Measurements from ENCODE around the gene PLA2G2D.

PLA2G2D gene, protein sequence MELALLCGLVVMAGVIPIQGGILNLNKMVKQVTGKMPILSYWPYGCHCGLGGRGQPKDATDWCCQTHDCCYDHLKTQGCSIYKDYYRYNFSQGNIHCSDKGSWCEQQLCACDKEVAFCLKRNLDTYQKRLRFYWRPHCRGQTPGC

DNA sequence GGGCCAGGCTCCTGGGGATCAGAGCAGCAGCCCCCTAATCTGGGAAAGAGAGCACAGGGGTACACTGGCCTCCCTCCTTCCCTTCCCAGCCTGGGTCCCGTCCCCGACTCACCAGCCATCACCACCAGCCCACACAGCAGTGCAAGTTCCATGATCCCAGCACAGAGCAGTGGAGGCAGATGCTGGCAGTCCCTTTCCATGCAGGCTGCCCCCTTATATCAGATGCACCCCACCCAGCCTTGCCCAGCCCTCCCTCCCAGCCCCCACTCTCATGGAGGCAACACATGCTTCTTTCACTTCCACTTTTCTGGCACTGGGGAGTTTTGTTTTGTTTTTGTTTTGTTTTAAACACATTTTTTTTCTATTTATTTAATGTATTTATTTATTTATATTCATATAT is at the start of gene PLA2G2D:
Gene PLA2G2D (minus strand): TSS at position 190 of the 400 bp plus-strand sequence. CDS start 38 bp downstream, at position 152.
- DNase-seq (ENCODE audit: low spot score): peak; percentile 37

DNA sequence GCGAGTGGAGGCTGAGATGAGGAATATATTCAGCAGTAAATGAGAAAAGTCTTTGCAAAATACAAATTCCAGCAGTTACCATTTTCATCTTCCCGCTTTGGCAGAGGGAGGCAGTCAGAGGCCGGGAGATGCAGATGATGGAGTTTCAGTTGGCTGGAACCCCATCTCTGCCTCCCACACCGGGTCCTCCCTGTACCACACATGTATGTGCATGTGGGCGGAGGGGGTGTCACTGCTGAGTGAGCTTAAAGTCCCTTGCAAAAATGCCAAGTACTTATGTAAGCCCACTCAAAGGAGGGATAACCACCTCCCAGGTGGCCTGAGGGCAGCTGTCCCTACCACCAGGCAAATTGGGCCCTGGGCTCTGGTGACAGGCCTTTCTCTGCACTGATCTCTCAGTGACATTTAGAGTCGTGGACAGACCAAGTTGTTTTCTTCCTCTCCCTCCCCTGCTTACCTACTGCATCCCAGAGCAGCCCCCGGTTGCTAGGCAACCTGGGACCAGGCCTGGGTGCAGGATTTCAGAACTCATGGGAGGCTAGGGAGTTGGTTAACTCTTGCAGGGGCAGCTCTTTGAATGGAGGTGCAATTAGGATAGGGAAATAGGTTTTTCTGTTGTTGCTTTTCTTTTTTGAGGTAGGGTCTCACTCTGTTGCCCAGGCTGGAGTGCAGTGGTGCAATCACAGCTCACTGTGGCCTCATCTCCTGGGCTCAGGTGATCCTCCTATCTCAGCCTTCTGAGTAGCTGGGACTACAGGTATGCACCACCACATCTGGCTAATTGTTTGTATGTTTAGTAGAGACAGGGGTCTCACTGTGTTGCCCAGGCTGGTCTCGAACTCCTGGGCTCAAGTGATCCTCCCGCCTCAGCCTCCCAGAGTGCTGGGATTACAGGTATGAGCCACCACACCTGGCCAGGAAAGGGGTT is 49.5 kb upstream of the PLA2G2D start:
- DNase-seq (ENCODE audit: low spot score): no peak

DNA sequence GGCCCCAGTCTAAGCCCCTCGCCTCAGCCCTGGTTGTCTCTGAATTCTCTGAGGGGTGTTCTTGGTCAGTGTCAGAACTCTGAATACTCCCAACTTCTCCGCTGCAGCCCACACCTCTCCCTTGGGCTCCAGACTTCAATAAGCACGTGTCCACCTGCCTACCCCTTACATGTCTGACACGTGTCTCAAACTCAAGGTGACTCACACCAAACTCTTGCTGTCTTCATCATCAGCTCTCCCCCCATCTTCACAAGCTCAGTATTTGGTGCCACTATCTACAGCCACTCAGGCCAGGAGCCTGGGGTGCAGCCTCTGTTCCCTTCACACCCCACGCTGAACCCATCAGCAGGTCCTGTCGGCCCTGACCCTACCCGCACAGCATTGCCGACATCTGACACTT is 47.8 kb upstream of the PLA2G2D start:
- no peak for DNase-seq (ENCODE audit: low spot score)

DNA sequence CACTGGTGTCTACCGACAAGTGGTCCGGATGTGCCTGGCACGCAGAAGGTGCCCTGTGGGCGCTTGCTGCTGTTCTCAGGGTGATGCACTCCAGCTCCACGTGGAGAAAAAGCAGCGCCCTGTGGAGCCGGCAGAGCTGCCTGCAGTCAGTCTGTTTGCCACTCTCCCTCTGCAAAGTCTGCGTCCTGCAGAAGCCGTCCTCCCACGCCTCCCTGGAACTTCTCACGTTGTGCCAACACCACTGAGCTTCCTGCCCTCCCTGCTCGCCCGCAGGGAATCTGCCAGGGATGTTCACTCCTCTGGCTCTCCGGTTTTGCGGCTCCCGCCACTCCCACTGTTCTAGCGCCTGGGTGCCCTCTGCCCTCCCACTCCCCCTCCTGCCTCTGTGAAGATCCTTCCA is 46.7 kb upstream of the PLA2G2D start:
- no peak for DNase-seq (ENCODE audit: low spot score)

DNA sequence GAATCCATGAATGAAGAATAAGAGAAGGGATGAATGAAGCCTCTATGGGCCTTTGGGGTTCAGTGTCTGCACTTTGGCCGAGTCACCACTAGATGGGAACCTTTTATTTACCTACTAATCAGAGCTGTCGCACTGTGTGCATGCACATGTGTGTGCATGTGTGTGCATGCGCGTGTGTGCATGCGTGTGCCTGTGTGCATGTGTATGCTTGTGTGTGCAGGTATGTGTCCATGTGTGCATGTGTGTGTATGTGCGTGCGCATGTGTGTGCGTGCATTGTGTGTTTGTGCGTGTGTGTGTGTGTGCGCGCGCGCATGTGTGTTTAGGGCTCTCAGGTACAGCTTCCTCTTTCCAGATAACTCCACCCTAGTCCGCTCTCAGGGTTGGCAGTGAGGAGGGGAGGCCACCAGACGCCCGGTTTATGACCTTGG is 46.2 kb upstream of the PLA2G2D start:
- peak; percentile 38 for DNase-seq (ENCODE audit: low spot score)

DNA sequence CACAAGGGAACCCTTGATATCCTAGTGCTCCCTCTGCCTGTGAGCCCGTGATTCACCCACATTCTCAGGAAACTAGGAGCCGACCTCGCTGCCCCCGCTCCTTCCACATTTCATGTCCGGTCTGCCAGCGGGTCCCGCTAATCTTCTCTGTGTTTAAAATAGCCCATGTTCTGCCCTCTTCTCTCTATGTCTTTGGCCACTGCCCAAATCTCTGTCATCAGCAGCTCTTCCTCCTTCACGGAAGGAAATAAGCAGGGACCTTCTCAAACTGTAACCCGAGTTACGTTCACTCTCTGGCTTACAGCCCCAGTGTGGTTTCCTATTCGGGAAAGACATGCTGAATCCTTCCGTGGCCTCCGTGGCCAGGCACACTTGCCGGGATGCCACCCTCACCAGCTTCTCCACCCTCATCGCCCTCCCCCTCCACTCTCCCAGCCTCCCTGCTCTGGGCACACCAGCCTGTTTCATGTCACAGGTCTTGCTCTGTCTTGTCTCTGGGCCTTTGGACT is 45.4 kb upstream of the PLA2G2D start:
- no peak for DNase-seq (ENCODE audit: low spot score)

DNA sequence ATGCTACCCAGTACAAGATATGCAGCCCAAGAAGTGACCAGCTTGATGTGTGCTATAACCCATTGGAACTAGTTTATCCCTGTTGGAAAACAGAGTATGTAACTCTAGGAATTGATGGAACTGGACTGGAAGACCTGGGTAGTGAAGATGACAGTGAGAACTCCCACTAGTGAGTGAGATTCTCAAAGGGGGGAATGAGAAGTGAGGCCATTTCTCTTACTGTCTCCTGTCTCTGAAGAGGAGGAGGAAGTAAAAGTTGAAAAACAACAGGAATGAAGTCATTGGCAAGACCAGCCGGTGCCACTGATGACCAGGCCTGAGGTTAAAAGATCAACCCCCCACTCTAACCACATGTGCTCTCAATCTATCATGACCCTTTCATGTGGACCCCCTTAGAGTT is 40.7 kb upstream of the PLA2G2D start:
- DNase-seq (ENCODE audit: low spot score): peak; percentile 11

DNA sequence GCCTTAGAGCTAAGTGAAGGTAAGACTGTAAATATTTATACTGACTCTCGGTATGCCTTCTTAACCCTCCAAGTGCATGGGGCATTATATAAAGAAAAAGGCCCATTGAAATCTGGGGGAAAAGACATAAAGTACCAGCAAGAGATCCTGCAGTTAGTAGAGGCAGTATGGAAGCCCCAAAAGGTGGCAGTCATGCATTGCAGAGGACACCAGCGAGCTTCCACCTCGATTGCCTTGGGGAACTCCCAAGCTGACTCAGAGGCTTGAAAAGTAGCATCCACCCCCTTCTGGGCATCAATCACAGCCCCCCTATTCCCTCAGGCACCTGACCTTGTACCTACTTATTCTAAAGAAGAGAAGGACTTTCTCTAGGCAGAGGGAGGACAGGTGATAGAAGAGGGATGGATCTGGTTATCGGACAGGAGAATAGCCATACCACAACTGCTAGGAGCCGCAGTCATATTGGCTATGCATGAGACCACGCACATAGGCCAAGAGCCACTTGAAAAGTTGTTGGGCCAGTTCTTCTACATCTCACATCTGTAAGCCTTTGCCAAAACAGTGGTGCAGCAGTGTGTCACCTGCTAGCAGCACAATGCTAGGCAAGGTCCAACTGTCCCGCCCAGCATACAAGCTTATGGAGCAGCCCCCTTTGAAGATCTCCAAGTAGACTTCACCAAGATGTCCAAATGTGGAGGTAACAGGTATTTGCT is 39.2 kb upstream of the PLA2G2D start:
- no peak for DNase-seq (ENCODE audit: low spot score)

DNA sequence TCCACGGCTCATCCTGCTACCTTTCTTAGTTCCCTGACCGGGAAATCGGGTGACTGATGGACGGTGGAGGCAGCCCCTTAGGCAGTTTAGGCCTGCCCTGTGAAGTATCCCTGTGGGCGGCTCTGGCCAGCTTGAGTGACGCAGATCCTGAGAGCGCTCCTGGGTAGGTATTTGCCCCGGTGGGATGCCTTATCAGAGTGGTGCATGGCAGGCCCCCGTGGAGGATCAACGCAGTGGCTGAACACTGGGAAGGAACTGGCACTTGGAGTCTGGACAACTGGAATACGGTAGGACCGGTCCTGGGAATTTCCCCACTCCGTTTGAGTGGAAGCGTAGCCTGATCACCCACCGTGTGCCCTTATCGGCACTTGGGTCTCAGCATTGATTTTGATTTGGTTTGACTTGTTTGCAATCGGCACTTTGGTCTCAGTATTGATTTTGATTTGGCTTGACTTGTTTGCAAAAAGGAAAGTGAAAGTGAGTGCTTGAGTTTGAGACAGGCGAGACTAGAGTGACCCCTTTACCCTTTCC is 35.0 kb upstream of the PLA2G2D start:
- no peak for DNase-seq (ENCODE audit: low spot score)

DNA sequence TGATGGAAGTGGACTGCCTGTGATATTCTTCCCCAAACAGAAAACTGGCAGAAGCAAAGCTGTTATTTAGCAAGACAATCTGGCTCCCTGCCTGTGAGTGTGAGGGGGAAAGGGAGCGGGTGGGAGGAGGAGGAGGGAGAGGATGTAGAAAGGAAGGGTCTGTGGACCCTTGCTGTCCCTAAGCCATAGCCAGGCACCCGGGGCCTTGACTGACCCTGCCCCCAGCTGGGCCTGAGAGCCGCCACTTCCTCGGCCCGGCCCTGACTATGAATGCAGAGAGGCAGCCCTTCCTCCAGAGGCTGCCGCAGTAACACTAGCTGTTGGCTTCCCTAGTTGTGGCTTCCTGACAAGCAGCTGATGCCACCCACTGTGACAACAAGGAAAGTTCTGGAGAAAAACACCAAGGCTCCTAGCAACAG is 33.7 kb upstream of the PLA2G2D start:
- DNase-seq (ENCODE audit: low spot score): no peak

DNA sequence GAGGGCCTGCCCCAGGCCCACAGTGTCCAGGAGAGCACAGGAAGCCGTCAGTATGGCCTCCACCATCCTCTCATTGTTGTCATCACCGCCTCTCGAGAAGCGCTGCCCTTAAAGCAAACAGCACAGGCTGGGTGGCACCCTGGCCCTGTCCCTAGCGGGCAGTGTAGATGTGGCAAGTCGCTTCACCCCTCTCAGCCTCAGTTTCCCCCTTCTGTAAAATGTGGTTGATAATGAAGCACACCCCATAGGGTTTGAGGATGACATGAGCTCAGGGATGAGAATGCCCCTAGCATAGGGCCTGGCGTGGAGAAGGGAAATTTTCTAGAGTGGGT is 33.2 kb upstream of the PLA2G2D start:
- DNase-seq (ENCODE audit: low spot score): no peak

DNA sequence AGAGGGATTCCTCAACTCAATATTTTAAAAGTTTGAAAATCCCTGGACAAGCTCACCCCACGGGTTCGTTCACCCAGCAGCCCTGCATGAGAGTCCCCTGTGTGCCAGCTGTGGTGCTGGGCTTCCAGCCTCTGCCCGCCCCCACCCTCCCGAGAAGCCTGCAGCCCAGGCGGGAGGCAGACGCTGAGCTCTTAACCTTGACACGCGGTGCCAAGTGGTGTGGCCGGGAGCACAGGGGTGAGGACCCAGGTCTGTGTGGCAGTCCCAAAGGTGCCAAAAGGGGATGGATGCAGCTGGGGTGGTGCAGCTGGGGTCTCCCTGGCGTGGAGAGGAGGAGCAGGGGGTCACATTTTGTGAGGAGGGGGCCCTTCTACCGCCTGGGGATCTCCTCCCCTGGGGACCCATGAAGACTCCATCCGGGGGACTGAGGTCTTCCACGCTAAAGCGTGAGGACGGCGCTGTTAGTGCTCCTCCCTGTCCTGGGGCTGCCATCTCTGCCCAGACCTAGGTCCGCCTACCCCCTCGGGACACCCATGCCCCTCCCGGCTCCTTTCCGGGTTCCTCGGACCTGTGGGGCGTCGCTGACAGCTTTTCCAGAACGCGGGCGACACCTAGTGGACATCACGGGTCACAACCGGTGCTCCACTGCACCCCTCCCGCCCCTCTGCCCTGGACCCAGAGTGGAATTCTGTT is 32.7 kb upstream of the PLA2G2D start:
- DNase-seq (ENCODE audit: low spot score): peak; percentile 81

DNA sequence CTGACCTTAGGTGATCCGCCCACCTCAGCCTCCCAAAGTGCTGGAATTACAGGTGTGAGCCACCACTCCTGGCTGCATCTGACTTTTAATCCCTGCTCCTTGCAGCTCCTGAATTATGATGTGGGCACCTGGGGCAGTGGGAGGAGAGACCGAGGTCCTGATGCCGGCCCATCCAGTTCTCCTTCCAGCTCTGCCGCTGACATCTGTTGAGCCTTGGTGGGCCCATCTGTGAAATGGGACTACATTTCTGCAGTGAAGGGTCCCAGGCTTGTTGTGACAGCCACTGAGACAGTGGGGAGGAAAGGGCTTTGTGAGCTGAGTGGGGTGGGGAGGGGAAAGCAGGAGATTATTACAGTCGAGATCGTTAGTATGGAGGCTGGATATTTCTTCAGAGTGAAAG is 31.6 kb upstream of the PLA2G2D start:
- DNase-seq (ENCODE audit: low spot score): no peak

DNA sequence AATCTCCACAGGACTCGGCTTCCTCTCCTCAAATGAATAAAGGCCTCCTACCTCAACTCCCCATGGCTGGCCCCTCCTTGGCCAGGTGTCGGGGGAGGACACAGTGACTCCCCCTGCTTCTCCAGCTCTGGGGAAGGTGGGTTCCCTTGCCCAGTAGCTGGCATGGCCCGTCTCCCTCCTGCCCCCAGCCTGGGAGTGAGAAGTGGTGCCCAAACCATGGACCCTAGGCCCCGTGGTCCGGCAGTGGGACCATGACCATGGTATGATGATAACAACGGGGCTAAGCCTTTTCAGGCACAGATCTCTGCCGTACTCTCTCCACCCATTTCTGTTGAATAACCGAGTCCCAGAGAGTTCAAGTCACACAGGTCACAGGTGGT is 31.0 kb upstream of the PLA2G2D start:
- DNase-seq (ENCODE audit: low spot score): no peak

DNA sequence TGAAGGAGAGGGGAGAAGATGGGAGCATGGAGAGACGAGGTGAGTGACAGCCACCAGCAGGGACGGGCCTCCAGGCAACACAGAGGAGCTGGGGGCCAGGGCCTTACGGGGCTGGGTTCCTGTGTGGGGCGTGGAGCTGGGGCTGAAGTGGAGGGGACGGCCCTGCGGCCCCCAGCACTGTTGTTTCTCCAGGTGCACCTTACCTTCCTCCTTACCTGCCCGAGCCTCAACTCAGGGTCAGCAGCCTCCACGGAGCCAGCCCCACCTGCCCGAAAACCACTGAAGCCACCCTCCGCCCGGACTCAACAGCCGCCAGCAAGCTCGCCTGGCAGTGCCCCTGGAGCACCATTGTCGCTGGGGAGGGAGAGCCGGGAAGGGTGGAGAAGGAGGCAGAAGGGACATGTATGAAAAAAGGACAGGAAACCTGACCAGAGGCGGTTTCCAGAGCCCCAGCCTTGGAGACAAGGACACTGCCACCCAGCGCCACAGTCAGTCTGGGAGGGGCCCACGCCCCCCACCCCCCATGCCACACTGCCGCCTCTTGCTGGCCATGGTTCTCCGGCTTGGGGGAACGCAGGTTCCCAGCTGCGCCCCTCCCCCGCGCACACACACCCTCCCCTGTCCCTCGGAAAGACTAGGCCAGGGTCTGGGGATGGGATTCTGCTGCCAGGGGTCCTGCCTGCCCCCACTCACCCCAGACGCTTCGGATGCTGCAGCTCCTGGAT is 30.4 kb upstream of the PLA2G2D start:
- DNase-seq (ENCODE audit: low spot score): no peak

DNA sequence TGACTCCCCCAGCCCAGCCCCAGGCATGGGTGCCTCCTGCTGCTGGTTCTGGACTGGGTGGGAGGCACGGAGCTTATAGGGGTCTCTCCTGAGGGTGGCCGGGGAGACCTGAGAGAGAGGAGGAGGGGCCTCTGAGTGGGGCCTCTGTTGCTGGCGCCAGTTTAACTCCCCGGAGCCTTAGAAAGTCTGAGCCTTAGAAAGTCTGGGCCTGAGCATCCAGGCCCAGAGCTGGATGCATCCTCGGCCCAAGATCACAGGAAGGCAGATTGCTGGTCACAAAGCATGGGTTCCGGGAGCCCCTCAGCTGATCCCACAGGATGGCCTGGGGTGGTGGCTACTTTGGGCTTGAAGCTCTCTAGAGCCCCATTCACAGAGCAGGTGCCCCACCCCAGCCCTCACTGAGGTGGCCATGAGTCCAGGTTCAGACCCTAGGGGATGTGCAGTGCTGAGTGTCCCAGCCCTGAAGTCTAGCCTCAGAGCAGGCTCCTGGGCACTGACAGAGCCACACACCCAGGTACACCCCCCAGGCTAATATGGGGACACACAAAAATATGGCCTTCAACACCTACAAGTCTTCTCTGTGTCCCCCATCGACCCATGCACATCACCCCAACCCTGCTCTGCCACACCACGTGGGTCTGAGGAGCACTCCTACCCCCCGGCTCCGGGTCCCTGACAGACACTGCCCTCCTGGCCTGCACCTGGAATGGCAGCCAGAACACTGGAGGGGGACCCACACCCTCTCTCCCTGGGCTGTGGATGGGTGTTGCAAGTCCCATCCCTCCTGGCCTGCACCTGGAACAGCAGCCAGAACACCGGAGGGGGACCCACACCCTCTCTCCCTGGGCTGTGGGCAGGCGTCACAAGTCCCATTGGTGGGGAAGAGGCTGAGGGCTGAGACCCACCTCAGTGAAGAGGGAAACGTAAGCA is 29.5 kb upstream of the PLA2G2D start:
- DNase-seq (ENCODE audit: low spot score): no peak

DNA sequence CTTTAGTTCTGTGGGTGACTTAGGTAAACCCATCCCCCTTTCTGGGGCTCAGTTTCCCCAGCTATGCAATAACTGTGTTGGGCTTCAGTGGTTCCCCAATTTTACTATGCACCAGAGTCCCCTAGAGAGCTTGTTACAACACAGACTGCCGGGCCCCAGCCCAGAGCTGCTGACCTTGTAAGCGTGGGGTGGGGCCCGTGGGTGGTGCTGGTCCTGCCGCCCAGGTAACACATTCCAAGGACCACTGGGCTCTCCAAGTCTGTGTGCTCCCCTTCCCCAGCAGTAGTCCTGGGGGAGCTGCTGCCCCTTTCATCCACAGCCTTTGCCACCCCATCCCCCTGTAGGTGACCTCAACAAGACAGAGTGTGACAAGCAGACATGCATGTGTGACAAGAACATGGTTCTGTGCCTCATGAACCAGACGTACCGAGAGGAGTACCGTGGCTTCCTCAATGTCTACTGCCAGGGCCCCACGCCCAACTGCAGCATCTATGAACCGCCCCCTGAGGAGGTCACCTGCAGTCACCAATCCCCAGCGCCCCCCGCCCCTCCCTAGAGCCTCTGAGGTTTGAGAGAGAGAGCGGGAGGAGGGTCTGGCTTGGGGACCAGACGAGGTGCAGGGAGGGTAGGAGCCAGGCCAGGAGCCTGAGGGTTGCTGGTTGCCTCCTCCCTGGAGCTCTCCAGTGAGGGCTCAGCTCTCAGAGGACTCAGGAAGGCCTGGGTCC is 28.7 kb upstream of the PLA2G2D start:
- DNase-seq (ENCODE audit: low spot score): no peak

DNA sequence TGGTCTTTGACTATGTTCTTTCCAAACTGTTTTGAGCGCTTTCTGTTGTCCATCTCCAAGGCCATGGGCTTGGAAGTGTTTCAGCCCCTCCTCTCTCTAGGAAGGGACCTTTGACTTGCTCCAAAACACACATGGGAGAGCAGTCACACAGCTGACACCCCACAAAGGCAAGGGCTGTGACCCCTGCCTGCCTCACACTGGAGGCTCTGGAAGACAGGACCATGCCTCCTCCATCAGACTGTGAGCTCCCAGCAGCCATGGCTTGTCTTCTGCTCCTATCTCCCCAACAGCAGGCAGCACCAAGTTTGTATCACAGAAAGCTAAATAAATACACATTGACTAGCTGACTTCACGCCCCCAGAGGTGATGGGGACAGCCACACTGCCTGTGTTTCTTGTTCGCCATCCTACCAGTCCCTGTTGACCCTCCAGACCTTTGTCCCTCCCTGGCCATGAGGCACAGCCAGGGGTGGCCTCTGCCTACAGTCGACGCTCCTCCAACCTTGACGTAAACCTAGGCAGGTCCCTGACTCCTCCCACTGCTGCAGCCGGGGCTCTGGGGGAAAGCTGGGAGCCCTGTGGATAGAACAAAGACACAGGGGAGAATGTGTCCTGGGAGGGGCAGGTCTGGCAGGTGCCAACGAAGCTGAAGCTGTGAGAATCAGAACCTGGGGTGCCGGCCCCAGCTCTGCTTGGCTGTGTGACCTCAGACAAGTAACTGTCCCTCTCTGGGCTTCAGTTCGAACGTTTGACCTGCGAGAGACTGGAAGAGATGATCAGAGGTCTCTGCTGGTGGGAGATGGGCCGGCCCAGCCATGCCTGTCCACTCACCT is 24.6 kb upstream of the PLA2G2D start:
- no peak for DNase-seq (ENCODE audit: low spot score)

DNA sequence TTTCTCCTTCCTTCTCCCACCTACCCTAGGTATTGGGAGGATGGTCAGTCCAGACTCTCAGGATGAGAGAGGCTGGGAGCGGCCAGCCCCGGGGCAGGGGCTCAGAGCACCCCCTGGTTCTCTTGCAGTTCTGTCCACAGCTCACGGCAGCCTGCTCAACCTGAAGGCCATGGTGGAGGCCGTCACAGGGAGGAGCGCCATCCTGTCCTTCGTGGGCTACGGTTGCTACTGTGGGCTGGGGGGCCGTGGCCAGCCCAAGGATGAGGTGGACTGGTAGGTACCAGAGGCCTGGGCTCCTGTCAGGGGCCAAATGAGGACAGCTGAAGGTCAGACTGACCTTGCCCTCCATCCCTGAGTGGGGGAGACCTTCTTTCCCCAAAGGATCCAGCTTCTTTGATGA is 24.0 kb upstream of the PLA2G2D start:
- no peak for DNase-seq (ENCODE audit: low spot score)
